GM23338 (cell line): ENCODE data around the gene C2orf66. TPM values are rescaled to one million over a fixed set of nuclear protein-coding genes. Genes with fewer than 3 reads are reported as not detected.

ENCODE experiments used
- ATAC-seq: fragments of 200-7000 bp; cut with Tn5 transposase; 3 replicates; pipeline ENCODE4 v1.9.1; 2020
- DNase-seq: peaks from one replicate; pipeline ENCODE4 v3.0.0-alpha.2; 2015; ENCODE audit warnings: low spot score
- H2AFZ ChIP-seq: fragments of 200-600 bp; sonication (generic); 2 replicates; pipeline ENCODE4 v1.8.0; 2016; ENCODE audit warnings: antibody characterized with exemption, mild to moderate bottlenecking, moderate library complexity
- H3F3A ChIP-seq: fragments of 200-600 bp; sonication (generic); replicated peaks from 2 replicates; pipeline ENCODE4 v1.8.0; 2017; ENCODE audit warnings: antibody characterized with exemption, mixed run types, low read depth
- H3K27ac ChIP-seq: fragments of 200-600 bp; sonication (generic); 2 replicates; pipeline ENCODE4 v1.6.1; 2016; ENCODE audit warnings: low read depth
- H3K27me3 ChIP-seq: fragments of 200-600 bp; sonication (generic); 2 replicates; pipeline ENCODE4 v1.8.0; 2016; ENCODE audit warnings: mild to moderate bottlenecking, mixed run types, moderate library complexity; ENCODE audit not compliant: insufficient read depth
- H3K36me3 ChIP-seq: fragments of 200-600 bp; sonication (generic); 2 replicates; pipeline ENCODE4 v1.8.0; 2016; ENCODE audit warnings: mild to moderate bottlenecking; ENCODE audit not compliant: insufficient read depth
- H3K4me1 ChIP-seq: fragments of 200-600 bp; sonication (generic); 2 replicates; pipeline ENCODE4 v1.8.0; 2016; ENCODE audit warnings: mild to moderate bottlenecking, moderate library complexity; ENCODE audit not compliant: insufficient read depth
- H3K4me2 ChIP-seq: fragments of 200-600 bp; sonication (generic); 2 replicates; pipeline ENCODE4 v1.7.1; 2017; ENCODE audit warnings: mixed run types
- H3K4me3 ChIP-seq: fragments of 200-600 bp; sonication (generic); 2 replicates; pipeline ENCODE4 v1.6.1; 2016; ENCODE audit warnings: mixed run types
- H3K79me2 ChIP-seq: fragments of 200-600 bp; sonication (generic); replicated peaks from 2 replicates; pipeline ENCODE4 v1.8.0; 2017; ENCODE audit warnings: mild to moderate bottlenecking; ENCODE audit not compliant: insufficient read depth
- H3K9me2 ChIP-seq: fragments of 200-600 bp; sonication (generic); 2 replicates; pipeline ENCODE4 v1.8.0; 2017; ENCODE audit not compliant: insufficient read depth
- H4K20me1 ChIP-seq: fragments of 200-600 bp; sonication (generic); replicated peaks from 2 replicates; pipeline ENCODE4 v1.8.0; 2017; ENCODE audit warnings: mild to moderate bottlenecking; ENCODE audit not compliant: insufficient read depth
- H3K27ac Mint-ChIP-seq: 2 replicates; pipeline ENCODE4 v1.8.0; 2020; ENCODE audit warnings: inconsistent platforms, mild to moderate bottlenecking, moderate library complexity, mixed read lengths
- H3K27me3 Mint-ChIP-seq: 3 replicates; pipeline ENCODE4 v1.8.0; 2022; ENCODE audit warnings: low read depth, mild to moderate bottlenecking, moderate library complexity, mixed read lengths, inconsistent platforms; ENCODE audit not compliant: insufficient read depth, poor library complexity
- H3K36me3 Mint-ChIP-seq: 3 replicates; pipeline ENCODE4 v1.8.0; 2021; ENCODE audit warnings: low read depth, mild to moderate bottlenecking, inconsistent platforms, moderate library complexity, mixed read lengths
- H3K4me1 Mint-ChIP-seq: 3 replicates; pipeline ENCODE4 v1.8.0; 2020; ENCODE audit warnings: mild to moderate bottlenecking, inconsistent platforms, mixed read lengths
- H3K4me3 Mint-ChIP-seq: 3 replicates; pipeline ENCODE4 v1.8.0; 2021; ENCODE audit warnings: moderate library complexity, mild to moderate bottlenecking, inconsistent platforms, mixed read lengths
- H3K9me3 Mint-ChIP-seq: 3 replicates; pipeline ENCODE4 v1.8.0; 2020; ENCODE audit warnings: moderate library complexity, mild to moderate bottlenecking, inconsistent platforms, mixed read lengths
- CREB1 ChIP-seq: fragments of 250-450 bp; sonication (Bioruptor Pico); IDR thresholded peaks from 2 replicates; pipeline ENCODE4 v1.5.0; 2020; ENCODE audit warnings: low read depth, mild to moderate bottlenecking, moderate library complexity
- EZH2 ChIP-seq: fragments of 200-600 bp; sonication (generic); IDR thresholded peaks from one replicate; pipeline ENCODE4 v1.8.0; 2017; ENCODE audit warnings: antibody characterized with exemption, mild to moderate bottlenecking, low read depth; ENCODE audit not compliant: unreplicated experiment
- EZH2phosphoT487 ChIP-seq: fragments of 200-600 bp; sonication (generic); IDR thresholded peaks from one replicate; pipeline ENCODE4 v1.8.1; 2018; ENCODE audit warnings: antibody characterized with exemption; ENCODE audit not compliant: unreplicated experiment
- NANOG ChIP-seq: IDR thresholded peaks from 2 replicates; pipeline ENCODE4 v1.6.1; 2016; ENCODE audit warnings: antibody characterized with exemption, borderline replicate concordance
- STAT1 ChIP-seq: IDR thresholded peaks from one replicate; pipeline ENCODE4 v1.6.1; 2016; ENCODE audit warnings: antibody characterized with exemption; ENCODE audit not compliant: unreplicated experiment
- ZNF114 ChIP-seq: fragments of 250-450 bp; sonication (Bioruptor Pico); IDR thresholded peaks from 2 replicates; pipeline ENCODE4 v1.5.0; 2020; ENCODE audit warnings: mild to moderate bottlenecking, moderate library complexity
- polyA plus RNA-seq: library from polyadenylated mRNA; unstranded; fragments of >200 nt; fragmentation: Nextera tagmentation; extraction: Ambion mirVana; gene quantifications from 2 replicates; pipeline ENCODE4 v1.2.1, GENCODE V29; 2016
- total RNA-seq: library from RNA; depleted of rRNA; stranded (reverse); fragments of >200 nt; shearing (Covaris generic); gene quantifications from 2 replicates; pipeline ENCODE4 v1.2.3, GENCODE V29; 2014
- TF ChIP-seq, protein P1 (sequence below), 2 experiments: fragments of 200-600 bp in 1 of 2; sonication (generic) in 1 of 2; conservative IDR thresholded peaks; 2 replicates each; pipeline versions ENCODE4 v1.5.1 to v1.6.1; 2016 to 2017; ENCODE audit warnings: antibody characterized with exemption in 2 of 2, low read depth in 2 of 2, mild to moderate bottlenecking in 2 of 2, moderate library complexity in 1 of 2
- TF ChIP-seq, protein P2 (sequence below): IDR thresholded peaks from one replicate; pipeline ENCODE4 v1.6.1; 2018; ENCODE audit warnings: antibody characterized with exemption; ENCODE audit not compliant: unreplicated experiment

Gene C2orf66
- total and polyA plus RNA-seq, 2 experiments from 2014 or later: not detected

DNA sequence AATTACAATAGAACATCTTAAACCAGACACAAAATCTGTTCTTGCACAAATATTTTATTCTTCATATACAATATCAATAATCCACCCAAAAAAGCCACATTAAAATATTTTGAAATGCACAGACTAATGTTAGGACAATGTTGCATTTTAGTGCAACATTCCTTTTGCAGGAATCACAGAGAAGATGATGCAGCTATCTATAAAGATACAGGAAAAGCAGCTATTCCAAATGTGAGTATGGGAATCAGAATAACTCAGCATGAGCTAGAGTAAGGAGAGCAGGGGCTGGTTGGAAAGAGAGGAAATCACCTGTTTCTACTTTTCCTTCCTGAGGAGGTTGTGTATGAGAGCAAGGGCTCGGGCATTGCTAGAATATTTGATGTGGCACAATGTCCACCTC is 4.8 kb downstream of the C2orf66 start:
- Mint-ChIP-seq H3K36me3 (no peaks in the 10 kb centered on the region), H3K9me3 (no peaks in the 10 kb centered on the region), H3K4me3 (no peak overlapping the region), H3K27ac (no peak overlapping the region), H3K4me1 (no peaks in the 10 kb centered on the region; the same call in 2 of the 3 replicates), H3K27me3 (peaks cover 3% of the 10 kb centered on the region)
- Histone ChIP-seq H3K4me3 (no peak overlapping the region), H4K20me1 (no peaks in the 10 kb centered on the region), H3K27me3 (no peaks in the 10 kb centered on the region; the same call in 1 of the 2 replicates), H2AFZ (no peak overlapping the region), H3K27ac (no peak overlapping the region), H3F3A (no peaks in the 10 kb centered on the region), H3K4me1 (no peaks in the 10 kb centered on the region), H3K9me2 (no peaks in the 10 kb centered on the region), H3K4me2 (no peak overlapping the region), H3K36me3 (no peaks in the 10 kb centered on the region), H3K79me2 (no peaks in the 10 kb centered on the region)
- ATAC-seq (no peak), DNase-seq (no peak)
- TF ChIP-seq, protein P1, sequence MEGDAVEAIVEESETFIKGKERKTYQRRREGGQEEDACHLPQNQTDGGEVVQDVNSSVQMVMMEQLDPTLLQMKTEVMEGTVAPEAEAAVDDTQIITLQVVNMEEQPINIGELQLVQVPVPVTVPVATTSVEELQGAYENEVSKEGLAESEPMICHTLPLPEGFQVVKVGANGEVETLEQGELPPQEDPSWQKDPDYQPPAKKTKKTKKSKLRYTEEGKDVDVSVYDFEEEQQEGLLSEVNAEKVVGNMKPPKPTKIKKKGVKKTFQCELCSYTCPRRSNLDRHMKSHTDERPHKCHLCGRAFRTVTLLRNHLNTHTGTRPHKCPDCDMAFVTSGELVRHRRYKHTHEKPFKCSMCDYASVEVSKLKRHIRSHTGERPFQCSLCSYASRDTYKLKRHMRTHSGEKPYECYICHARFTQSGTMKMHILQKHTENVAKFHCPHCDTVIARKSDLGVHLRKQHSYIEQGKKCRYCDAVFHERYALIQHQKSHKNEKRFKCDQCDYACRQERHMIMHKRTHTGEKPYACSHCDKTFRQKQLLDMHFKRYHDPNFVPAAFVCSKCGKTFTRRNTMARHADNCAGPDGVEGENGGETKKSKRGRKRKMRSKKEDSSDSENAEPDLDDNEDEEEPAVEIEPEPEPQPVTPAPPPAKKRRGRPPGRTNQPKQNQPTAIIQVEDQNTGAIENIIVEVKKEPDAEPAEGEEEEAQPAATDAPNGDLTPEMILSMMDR (conservative IDR thresholded peaks at IDR 0.05; ENCODE audit: low read depth in 2 of 2): no peak
- TF ChIP-seq EZH2phosphoT487: no peak

DNA sequence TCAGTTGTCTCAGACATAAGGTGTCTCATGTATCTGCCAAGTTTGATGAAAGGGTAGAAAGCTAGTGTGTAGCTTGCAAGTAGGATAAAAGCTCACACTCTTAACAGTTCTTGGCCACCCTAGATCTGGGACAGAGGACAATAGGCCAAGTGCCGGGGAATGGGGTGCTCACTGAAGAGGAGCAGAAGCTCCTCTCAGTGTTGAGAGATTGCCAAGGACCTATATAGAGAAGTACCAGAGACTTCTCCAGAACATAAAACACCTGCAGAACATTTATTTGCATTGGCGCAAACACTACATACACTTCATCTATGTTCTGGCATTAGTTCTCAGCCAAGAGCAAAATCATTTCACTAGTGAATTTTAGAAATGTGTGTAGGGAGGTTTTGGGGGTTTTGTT is 6.8 kb downstream of the C2orf66 start:
- H3F3A ChIP-seq: no peaks in the 10 kb centered on the region
- Mint-ChIP-seq H3K27me3 (peaks cover 3% of the 10 kb centered on the region), H3K4me3 (no peak overlapping the region), H3K27ac (no peak overlapping the region), H3K9me3 (no peaks in the 10 kb centered on the region), H3K36me3 (0 out of 3 replicates have a peak, but pooled peaks cover under 1% of the 10 kb centered on the region), H3K4me1 (peaks cover 2% of the 10 kb centered on the region; the same call in 2 of the 3 replicates)
- DNase-seq (no peak), ATAC-seq (no peak)
- peaks cover 7% of the 10 kb centered on the region for H3K79me2 ChIP-seq
- no peak overlapping the region for H3K4me2 ChIP-seq
- H2AFZ ChIP-seq: no peak overlapping the region
- no peak overlapping the region for H3K4me3 ChIP-seq
- no peaks in the 10 kb centered on the region for H3K9me2 ChIP-seq
- no peaks in the 10 kb centered on the region for H4K20me1 ChIP-seq
- TF ChIP-seq, protein P2, sequence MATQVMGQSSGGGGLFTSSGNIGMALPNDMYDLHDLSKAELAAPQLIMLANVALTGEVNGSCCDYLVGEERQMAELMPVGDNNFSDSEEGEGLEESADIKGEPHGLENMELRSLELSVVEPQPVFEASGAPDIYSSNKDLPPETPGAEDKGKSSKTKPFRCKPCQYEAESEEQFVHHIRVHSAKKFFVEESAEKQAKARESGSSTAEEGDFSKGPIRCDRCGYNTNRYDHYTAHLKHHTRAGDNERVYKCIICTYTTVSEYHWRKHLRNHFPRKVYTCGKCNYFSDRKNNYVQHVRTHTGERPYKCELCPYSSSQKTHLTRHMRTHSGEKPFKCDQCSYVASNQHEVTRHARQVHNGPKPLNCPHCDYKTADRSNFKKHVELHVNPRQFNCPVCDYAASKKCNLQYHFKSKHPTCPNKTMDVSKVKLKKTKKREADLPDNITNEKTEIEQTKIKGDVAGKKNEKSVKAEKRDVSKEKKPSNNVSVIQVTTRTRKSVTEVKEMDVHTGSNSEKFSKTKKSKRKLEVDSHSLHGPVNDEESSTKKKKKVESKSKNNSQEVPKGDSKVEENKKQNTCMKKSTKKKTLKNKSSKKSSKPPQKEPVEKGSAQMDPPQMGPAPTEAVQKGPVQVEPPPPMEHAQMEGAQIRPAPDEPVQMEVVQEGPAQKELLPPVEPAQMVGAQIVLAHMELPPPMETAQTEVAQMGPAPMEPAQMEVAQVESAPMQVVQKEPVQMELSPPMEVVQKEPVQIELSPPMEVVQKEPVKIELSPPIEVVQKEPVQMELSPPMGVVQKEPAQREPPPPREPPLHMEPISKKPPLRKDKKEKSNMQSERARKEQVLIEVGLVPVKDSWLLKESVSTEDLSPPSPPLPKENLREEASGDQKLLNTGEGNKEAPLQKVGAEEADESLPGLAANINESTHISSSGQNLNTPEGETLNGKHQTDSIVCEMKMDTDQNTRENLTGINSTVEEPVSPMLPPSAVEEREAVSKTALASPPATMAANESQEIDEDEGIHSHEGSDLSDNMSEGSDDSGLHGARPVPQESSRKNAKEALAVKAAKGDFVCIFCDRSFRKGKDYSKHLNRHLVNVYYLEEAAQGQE: no peak
- TF ChIP-seq CREB1 (CRISPR knock-in tag) (no peak), ZNF114 (CRISPR knock-in tag) (no peak), NANOG (no peak), EZH2phosphoT487 (no peak), STAT1 (no peak), EZH2 (no peak)
- H3K4me1 ChIP-seq: peaks cover 5% of the 10 kb centered on the region; the same call in 1 of the 2 replicates
- H3K27me3 ChIP-seq: no peaks in the 10 kb centered on the region; the same call in 1 of the 2 replicates
- no peak overlapping the region for H3K27ac ChIP-seq
- H3K36me3 ChIP-seq: no peaks in the 10 kb centered on the region
